HFF-Myc (cell line): Measurements from ENCODE around the gene ATF6B.

Experiments
- DNase-seq: peaks from one replicate; pipeline ENCODE4 v3.0.0-alpha.2; 2011; ENCODE audit warnings: low read depth; ENCODE audit errors: extremely low read depth
- H3K4me3 ChIP-seq: replicated peaks from 2 replicates; pipeline ENCODE4 v1.5.1; 2011; ENCODE audit warnings: low read depth, mild to moderate bottlenecking, control low read depth, low read length
- CTCF ChIP-seq: IDR thresholded peaks from 2 replicates; pipeline ENCODE4 v1.5.1; 2012; ENCODE audit warnings: mild to moderate bottlenecking, low read depth, low read length, control low read depth; ENCODE audit errors: missing control alignments

The ATF6B gene

GRCh38 chr6:32140420-32141046 lies 12.5 kb upstream of the ATF6B start:
- no peak for DNase-seq
- no peak for TF ChIP-seq CTCF
- H3K4me3 ChIP-seq = no peak overlapping the region

GRCh38 chr6:32139590-32139989 lies 11.5 kb upstream of the ATF6B start:
- TF ChIP-seq CTCF = no peak
- no peak for DNase-seq
- H3K4me3 ChIP-seq = no peak overlapping the region

GRCh38 chr6:32137454-32137853 lies 9.4 kb upstream of the ATF6B start:
- no peak for TF ChIP-seq CTCF
- H3K4me3 ChIP-seq = no peak overlapping the region
- DNase-seq = no peak

- H3K4me3 ChIP-seq = no peak overlapping the region
- no peak for TF ChIP-seq CTCF
- no peak for DNase-seq
Measured at GRCh38 chr6:32133786-32134185, 5.7 kb upstream of the ATF6B start.

GRCh38 chr6:32132110-32132509 lies 4.1 kb upstream of the ATF6B start:
- DNase-seq = no peak
- H3K4me3 ChIP-seq = no peak overlapping the region
- no peak for TF ChIP-seq CTCF

- no peak overlapping the region for H3K4me3 ChIP-seq
- no peak for DNase-seq
- TF ChIP-seq CTCF = no peak
Measured at GRCh38 chr6:32131439-32131948, 3.4 kb upstream of the ATF6B start.
